Tibial artery (tissue), 4 donors: ENCODE results near the gene HNRNPK.

ENCODE experiments used
- DNase-seq, 2 donors: peaks; one replicate each; pipeline ENCODE4 v3.0.0-alpha.2; 2019
- H3K27ac ChIP-seq, 2 donors: fragments of 200-600 bp; sonication (generic) in 1 of 2; 1 replicate in 1 of 2; 2 replicates in 1 of 2; pipeline ENCODE4 v1.5.1; 2018 to 2019; ENCODE audit warnings: mild to moderate bottlenecking in 1 of 2
- H3K27me3 ChIP-seq, 2 donors: fragments of 200-600 bp; sonication (generic) in 1 of 2; one replicate each; pipeline versions ENCODE4 v1.5.1 to v1.6.0; 2016 to 2019
- H3K36me3 ChIP-seq, 3 donors: fragments of 200-600 bp; sonication (generic) in 2 of 3; one replicate each; pipeline ENCODE4 v1.5.1; 2016 to 2019; ENCODE audit warnings: mild to moderate bottlenecking in 2 of 3
- H3K4me1 ChIP-seq, 4 donors: fragments of 200-600 bp; sonication (generic) in 2 of 4; 1 replicate in 3 of 4; 2 replicates in 1 of 4; pipeline ENCODE4 v1.5.1; 2016 to 2019
- H3K4me3 ChIP-seq, 2 donors: fragments of 200-600 bp; sonication (generic) in 1 of 2; 1 replicate in 1 of 2; 2 replicates in 1 of 2; pipeline ENCODE4 v1.5.1; 2018 to 2019; ENCODE audit warnings: mild to moderate bottlenecking in 2 of 2
- H3K9me3 ChIP-seq, 3 donors: fragments of 200-600 bp; sonication (generic) in 1 of 3; one replicate each; pipeline ENCODE4 v1.5.1; 2016 to 2019
- CTCF ChIP-seq, 2 experiments: fragments of 200-600 bp in 1 of 2; fragments of 450-650 bp in 1 of 2; IDR thresholded peaks; one replicate each; pipeline ENCODE4 v1.5.1; 2017 to 2019; ENCODE audit warnings: antibody characterized with exemption in 2 of 2, mild to moderate bottlenecking in 1 of 2, moderate library complexity in 1 of 2
- intact Hi-C: fragments of 100-400 bp; cut with DNase I; formaldehyde crosslinking; loops from one replicate; pipeline ENCODE4 v1.15.0; 2023; ENCODE audit warnings: low total_unique reads

The HNRNPK gene

DNA sequence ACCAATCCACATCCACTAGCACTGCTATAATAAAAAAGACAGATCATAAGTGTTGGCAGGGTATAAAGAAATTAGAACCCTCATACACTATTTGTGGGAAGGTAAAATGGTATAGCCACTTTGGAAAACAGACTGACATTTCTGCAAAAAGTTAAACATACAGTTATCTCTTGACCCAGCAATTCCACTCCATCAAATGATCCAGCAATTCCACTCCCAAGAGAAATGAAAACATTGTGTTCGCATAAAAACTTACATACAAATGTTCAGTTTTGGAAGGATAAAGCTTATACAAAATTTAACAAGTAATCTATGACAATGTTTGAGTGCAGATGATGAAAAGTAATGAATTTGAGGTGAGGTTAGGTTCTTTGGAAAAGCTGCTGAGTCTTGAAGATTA is 60.9 kb downstream of the HNRNPK start:
- TF ChIP-seq CTCF (IDR thresholded peaks at IDR 0.05) = no peak
- peaks cover 0 to 11% (median 6%) of the 10 kb centered on the region in 4 donors for H3K4me1 ChIP-seq
- intact Hi-C loops = no loop called here
- H3K27me3 ChIP-seq = no peaks in the 10 kb centered on the region
- no peak overlapping the region for H3K4me3 ChIP-seq
- no peak for DNase-seq
- no peaks in the 10 kb centered on the region for H3K9me3 ChIP-seq
- no peak overlapping the region for H3K27ac ChIP-seq
- H3K36me3 ChIP-seq = no peaks in the 10 kb centered on the region
